Measurements from ENCODE around the gene AMDHD2. TPM values are rescaled to one million over a fixed set of nuclear protein-coding genes. Genes with fewer than 3 reads are reported as not detected.

AMDHD2 gene
- total and polyA plus RNA-seq, 4 donors = 7.5 to 25.3 (median 15.7) TPM

DNA sequence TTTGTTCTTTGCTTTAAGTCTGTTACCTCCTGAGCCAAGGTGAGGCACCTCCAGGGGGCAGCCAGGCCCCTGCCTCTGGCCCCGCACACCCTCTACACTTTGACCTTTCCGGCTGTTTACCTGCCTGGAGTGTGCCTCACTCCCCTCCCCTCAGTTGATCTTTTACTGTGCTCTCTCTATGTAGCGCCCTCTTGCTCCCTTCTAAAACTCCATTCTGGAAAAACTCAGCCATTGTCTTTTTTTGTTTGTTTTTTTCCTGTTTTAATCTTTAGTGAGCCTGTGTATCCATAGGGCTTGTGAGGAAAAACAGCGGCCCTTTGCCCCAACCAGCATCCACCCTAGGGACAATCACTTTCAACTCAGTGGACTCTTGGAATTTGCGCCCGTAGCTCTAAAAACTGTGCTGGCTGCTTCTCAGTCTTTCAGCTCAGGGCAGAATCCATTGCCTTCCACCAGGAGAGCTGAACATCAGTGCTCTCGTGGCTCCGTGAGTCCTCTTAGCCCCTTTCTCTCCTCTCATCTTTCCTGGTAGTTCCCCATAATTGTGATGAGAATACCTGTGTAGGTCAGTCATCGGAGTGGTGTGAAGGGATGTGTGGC lies 4.3 kb downstream of the AMDHD2 start (continued):
- TF ChIP-seq, protein P1, sequence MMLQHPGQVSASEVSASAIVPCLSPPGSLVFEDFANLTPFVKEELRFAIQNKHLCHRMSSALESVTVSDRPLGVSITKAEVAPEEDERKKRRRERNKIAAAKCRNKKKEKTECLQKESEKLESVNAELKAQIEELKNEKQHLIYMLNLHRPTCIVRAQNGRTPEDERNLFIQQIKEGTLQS (IDR thresholded peaks at IDR 0.05) = no peak
- TF ChIP-seq, protein P2, sequence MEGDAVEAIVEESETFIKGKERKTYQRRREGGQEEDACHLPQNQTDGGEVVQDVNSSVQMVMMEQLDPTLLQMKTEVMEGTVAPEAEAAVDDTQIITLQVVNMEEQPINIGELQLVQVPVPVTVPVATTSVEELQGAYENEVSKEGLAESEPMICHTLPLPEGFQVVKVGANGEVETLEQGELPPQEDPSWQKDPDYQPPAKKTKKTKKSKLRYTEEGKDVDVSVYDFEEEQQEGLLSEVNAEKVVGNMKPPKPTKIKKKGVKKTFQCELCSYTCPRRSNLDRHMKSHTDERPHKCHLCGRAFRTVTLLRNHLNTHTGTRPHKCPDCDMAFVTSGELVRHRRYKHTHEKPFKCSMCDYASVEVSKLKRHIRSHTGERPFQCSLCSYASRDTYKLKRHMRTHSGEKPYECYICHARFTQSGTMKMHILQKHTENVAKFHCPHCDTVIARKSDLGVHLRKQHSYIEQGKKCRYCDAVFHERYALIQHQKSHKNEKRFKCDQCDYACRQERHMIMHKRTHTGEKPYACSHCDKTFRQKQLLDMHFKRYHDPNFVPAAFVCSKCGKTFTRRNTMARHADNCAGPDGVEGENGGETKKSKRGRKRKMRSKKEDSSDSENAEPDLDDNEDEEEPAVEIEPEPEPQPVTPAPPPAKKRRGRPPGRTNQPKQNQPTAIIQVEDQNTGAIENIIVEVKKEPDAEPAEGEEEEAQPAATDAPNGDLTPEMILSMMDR (IDR thresholded peaks at IDR 0.05; ENCODE audit: low read depth, low read length, missing input control) = no peak
- TF ChIP-seq HNF4A (conservative IDR thresholded peaks at IDR 0.05) (peak; percentile 65 to 77), TAF1 (conservative IDR thresholded peaks at IDR 0.05) (no peak)

DNA sequence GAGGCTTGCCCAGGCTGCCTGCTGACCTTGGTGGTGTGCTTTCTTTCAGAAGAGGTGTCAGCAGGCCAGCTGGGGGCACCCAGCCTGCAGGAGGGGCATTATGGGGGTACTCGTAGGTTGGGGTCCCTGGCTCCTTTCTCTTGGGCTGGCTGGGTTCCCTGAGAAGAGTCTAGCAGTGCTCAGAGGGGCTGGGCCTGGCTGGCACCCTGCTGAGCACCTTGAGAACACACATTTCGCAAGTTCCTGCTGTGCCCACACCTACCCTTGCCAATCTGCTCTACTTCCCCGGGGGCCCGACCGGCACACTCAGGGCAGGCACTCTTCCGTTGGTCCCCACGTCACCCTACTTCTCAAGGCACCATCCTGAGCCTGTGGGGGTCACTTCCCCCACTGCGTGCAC lies 6.0 kb downstream of the AMDHD2 start:
- Histone ChIP-seq H3K27ac (ENCODE audit: low read depth in 1 of 2, low read length in 2 of 2) (no peak overlapping the region), H3K36me3 (ENCODE audit: control insufficient read depth in 4 of 4, insufficient read depth in 3 of 4, low read depth in 1 of 4, low read length in 3 of 4) (peaks cover 0 to 8% (median 1%) of the 10 kb centered on the region in 4 donors), H3K27me3 (ENCODE audit: control insufficient read depth in 4 of 4, insufficient read depth in 4 of 4, low read length in 3 of 4) (no peaks in the 10 kb centered on the region), H3K9me3 (ENCODE audit: control insufficient read depth in 4 of 4, low read length in 3 of 4) (no peaks in the 10 kb centered on the region), H3K9ac (ENCODE audit: low read depth in 1 of 2, low read length in 2 of 2) (no peak overlapping the region), H3K4me3 (ENCODE audit: low read depth in 1 of 3, low read length in 3 of 3) (no peak overlapping the region), H3K4me1 (ENCODE audit: control insufficient read depth in 4 of 4, insufficient read depth in 4 of 4, low read length in 3 of 4) (peaks cover 16 to 49% (median 40%) of the 10 kb centered on the region in 4 donors)
- DNase-seq (ENCODE audit: low spot score) = no peak
- TF ChIP-seq EGR1 (IDR thresholded peaks at IDR 0.05; ENCODE audit: low read depth in 2 of 2) = no peak
- WGBS = 85% methylated on average over 8 of the region's 8 CpGs

DNA sequence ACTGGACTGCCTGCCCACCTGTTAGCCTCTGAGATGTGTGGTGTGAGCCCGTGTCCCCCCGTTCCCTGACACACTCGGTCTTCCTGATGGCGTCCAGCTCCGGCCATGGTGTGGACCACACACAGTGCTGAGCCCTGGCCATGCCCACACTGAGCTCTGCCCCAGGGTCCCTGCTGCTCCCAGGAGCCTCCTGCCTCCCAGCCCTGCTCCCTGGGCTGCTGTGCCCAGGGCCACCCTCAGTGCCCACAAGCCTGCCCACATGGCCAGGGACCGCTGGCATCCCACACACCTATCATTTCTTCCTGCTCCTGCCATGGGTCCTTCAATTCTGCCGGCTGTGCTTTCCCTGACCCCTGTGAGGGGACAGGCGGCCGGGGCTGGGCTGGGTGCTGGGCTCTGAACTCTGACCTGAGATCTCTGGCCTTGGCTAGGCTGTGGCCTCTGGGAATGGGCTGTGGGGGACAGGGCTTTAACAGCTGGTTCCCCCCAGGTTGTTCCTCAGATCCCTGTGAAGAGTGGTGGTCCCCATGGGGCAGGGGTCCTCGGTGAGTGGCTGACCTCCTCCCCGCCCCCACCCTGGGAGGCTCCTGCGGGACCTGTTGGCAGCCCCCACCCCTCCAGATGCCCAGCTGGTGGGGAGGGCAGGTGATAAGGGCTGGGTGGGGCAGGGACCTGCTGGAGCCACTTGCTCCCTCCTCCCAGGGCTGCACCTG lies 7.1 kb downstream of the AMDHD2 start:
- peak; percentile 39 for DNase-seq (ENCODE audit: low spot score)
- H3K4me1 ChIP-seq (ENCODE audit: control insufficient read depth in 4 of 4, insufficient read depth in 4 of 4, low read length in 3 of 4) = peaks cover 21 to 51% (median 39%) of the 10 kb centered on the region in 4 donors
- WGBS = 68% methylated on average over 12 of the region's 12 CpGs
- no peak overlapping the region for H3K27ac ChIP-seq (ENCODE audit: low read depth in 1 of 2, low read length in 2 of 2)
- no peak overlapping the region for H3K9ac ChIP-seq (ENCODE audit: low read depth in 1 of 2, low read length in 2 of 2)
- H3K27me3 ChIP-seq (ENCODE audit: control insufficient read depth in 4 of 4, insufficient read depth in 4 of 4, low read length in 3 of 4) = no peaks in the 10 kb centered on the region
- H3K36me3 ChIP-seq (ENCODE audit: control insufficient read depth in 4 of 4, insufficient read depth in 3 of 4, low read depth in 1 of 4, low read length in 3 of 4) = peaks cover 0 to 8% (median 1%) of the 10 kb centered on the region in 4 donors
- no peaks in the 10 kb centered on the region for H3K9me3 ChIP-seq (ENCODE audit: control insufficient read depth in 4 of 4, low read length in 3 of 4)
- TF ChIP-seq, protein P3, sequence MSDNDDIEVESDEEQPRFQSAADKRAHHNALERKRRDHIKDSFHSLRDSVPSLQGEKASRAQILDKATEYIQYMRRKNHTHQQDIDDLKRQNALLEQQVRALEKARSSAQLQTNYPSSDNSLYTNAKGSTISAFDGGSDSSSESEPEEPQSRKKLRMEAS (IDR thresholded peaks at IDR 0.05) = no peak
- TF ChIP-seq RXRA (IDR thresholded peaks at IDR 0.05) = peak in 1 of 2 donors; percentile 11
- TF ChIP-seq, protein P2 (IDR thresholded peaks at IDR 0.05; ENCODE audit: low read depth, low read length, missing input control) = no peak
- TF ChIP-seq TAF1 (conservative IDR thresholded peaks at IDR 0.05) = no peak
- TF ChIP-seq HNF4A (conservative IDR thresholded peaks at IDR 0.05) = no peak
- TF ChIP-seq GABPA (IDR thresholded peaks at IDR 0.05 in 1 of 2, conservative IDR thresholded peaks at IDR 0.05 in 1 of 2) = no peak
- TF ChIP-seq EGR1 (IDR thresholded peaks at IDR 0.05; ENCODE audit: low read depth in 2 of 2) = no peak
- no peak for TF ChIP-seq FOXA2 (IDR thresholded peaks at IDR 0.05)
- TF ChIP-seq, protein P4, sequence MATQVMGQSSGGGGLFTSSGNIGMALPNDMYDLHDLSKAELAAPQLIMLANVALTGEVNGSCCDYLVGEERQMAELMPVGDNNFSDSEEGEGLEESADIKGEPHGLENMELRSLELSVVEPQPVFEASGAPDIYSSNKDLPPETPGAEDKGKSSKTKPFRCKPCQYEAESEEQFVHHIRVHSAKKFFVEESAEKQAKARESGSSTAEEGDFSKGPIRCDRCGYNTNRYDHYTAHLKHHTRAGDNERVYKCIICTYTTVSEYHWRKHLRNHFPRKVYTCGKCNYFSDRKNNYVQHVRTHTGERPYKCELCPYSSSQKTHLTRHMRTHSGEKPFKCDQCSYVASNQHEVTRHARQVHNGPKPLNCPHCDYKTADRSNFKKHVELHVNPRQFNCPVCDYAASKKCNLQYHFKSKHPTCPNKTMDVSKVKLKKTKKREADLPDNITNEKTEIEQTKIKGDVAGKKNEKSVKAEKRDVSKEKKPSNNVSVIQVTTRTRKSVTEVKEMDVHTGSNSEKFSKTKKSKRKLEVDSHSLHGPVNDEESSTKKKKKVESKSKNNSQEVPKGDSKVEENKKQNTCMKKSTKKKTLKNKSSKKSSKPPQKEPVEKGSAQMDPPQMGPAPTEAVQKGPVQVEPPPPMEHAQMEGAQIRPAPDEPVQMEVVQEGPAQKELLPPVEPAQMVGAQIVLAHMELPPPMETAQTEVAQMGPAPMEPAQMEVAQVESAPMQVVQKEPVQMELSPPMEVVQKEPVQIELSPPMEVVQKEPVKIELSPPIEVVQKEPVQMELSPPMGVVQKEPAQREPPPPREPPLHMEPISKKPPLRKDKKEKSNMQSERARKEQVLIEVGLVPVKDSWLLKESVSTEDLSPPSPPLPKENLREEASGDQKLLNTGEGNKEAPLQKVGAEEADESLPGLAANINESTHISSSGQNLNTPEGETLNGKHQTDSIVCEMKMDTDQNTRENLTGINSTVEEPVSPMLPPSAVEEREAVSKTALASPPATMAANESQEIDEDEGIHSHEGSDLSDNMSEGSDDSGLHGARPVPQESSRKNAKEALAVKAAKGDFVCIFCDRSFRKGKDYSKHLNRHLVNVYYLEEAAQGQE (IDR thresholded peaks at IDR 0.05) = no peak
- no peak overlapping the region for H3K4me3 ChIP-seq (ENCODE audit: low read depth in 1 of 3, low read length in 3 of 3)

All from liver (tissue), 9 donors.